Measurements from ENCODE around the gene SRL. TPM values are rescaled to one million over a fixed set of nuclear protein-coding genes. Genes with fewer than 3 reads are reported as not detected.

The SRL gene
- total and polyA plus RNA-seq, 2 experiments from 2014 or later: 1.1 TPM; not detected in 1

DNA sequence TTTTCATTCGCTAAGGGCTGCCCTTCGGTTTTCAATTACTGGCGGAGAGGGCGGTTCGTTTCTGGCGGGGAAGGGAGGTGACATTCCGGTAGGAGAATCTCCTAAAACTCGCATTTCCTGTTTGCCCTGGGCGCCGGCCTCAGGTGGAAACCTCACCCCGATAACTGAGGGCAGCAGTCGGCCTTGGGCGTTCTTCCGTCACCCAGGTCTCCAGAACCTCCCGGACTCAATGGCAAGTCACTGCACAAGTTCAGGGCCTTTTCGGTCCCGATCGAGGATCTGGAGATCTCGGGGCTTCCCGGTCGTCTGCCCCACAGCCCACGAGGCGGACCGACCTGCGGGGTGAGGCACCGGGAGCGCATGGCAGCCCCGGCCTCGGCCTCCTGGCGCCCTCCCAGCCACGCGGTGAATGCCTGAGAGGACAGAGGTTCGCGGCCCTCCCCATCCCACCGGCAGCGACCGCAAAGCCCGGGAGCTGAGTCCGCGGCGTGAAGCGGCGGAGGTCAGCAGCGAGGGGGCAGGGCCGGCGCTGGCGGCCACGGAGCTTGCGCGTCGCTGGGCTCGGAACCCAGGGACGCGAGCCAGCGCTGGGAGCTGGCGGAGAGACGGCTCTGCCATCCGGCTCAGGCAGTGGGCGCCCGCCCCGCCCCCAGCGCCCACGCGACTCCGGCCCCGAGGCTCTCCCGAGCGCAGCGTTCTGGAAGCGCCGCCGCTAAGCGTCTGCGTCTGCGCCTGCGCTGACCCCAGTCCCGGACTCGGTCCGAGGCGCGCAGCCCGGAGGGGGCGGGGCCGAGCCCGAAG is 58.4 kb downstream of the SRL start:
- peak overlapping the region; percentile 36 for H3K4me3 ChIP-seq
- peak overlapping the region; percentile 78 for H2AFZ ChIP-seq
- H3K27me3 ChIP-seq: no peaks in the 10 kb centered on the region
- H4K20me1 ChIP-seq (ENCODE audit: insufficient read depth, poor library complexity, severe bottlenecking): no peaks in the 10 kb centered on the region
- no peaks in the 10 kb centered on the region for H3K9me3 ChIP-seq (ENCODE audit: low read depth)
- no peaks in the 10 kb centered on the region for H3K79me2 ChIP-seq
- peak overlapping the region; percentile 97 for H3K27ac ChIP-seq
- TF ChIP-seq, protein P1, sequence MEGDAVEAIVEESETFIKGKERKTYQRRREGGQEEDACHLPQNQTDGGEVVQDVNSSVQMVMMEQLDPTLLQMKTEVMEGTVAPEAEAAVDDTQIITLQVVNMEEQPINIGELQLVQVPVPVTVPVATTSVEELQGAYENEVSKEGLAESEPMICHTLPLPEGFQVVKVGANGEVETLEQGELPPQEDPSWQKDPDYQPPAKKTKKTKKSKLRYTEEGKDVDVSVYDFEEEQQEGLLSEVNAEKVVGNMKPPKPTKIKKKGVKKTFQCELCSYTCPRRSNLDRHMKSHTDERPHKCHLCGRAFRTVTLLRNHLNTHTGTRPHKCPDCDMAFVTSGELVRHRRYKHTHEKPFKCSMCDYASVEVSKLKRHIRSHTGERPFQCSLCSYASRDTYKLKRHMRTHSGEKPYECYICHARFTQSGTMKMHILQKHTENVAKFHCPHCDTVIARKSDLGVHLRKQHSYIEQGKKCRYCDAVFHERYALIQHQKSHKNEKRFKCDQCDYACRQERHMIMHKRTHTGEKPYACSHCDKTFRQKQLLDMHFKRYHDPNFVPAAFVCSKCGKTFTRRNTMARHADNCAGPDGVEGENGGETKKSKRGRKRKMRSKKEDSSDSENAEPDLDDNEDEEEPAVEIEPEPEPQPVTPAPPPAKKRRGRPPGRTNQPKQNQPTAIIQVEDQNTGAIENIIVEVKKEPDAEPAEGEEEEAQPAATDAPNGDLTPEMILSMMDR (IDR thresholded peaks at IDR 0.05; ENCODE audit: poor library complexity): no peak
- TF ChIP-seq EZH2 (IDR thresholded peaks at IDR 0.05; ENCODE audit: borderline replicate concordance) (no peak), EZH2phosphoT487 (IDR thresholded peaks at IDR 0.05; ENCODE audit: low read depth, severe bottlenecking, unreplicated experiment) (no peak)
- H3K4me1 ChIP-seq (ENCODE audit: insufficient read depth): peaks cover 5% of the 10 kb centered on the region
- peak overlapping the region; percentile 98 for H3K4me2 ChIP-seq
- 2% methylated on average over 64 of the region's 85 CpGs for WGBS (ENCODE audit: low lambda C conversion rate, missing lambda C conversion rate)
- DNase-seq (ENCODE audit: low spot score): peak; percentile 99
- no peaks in the 10 kb centered on the region for H3K9me2 ChIP-seq (replicated peaks; ENCODE audit: insufficient read depth)
- H3K36me3 ChIP-seq (replicated peaks; ENCODE audit: insufficient read depth, low read depth): no peaks in the 10 kb centered on the region

DNA sequence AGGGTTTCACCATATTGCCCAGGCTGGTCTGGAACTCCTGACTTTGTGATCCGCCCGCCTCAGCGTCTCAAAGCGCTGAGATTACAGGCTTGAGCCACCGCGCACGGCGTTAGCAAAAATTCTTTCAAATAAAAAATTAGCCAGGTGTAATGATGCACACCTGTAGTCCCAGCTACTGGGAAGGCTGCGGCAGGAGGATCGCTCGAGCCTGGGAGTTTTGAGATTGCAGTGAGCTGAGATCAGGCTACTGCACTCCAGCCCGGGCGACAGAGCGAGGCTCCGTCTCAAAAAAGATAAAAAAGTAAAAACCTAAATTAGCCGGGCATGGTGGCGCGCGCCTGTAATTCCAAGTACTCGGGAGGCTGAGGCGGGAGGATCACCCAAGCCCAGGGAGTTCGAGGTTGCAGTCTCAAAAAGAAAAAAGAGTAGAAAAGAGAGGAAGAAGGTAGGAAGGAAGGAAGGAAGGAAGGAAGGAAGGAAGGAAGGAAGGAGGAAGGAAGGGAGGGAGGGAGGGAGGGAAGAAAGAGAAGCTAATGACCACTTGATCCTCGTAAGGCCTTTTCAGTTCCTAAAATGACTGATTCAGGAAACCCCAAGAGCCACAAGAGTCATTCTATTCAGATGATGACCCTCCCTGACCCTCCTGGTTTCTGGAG is 59.2 kb downstream of the SRL start:
- H3K79me2 ChIP-seq: no peaks in the 10 kb centered on the region
- no peaks in the 10 kb centered on the region for H3K9me2 ChIP-seq (replicated peaks; ENCODE audit: insufficient read depth)
- no peaks in the 10 kb centered on the region for H3K27me3 ChIP-seq
- no peaks in the 10 kb centered on the region for H3K9me3 ChIP-seq (ENCODE audit: low read depth)
- WGBS (ENCODE audit: low lambda C conversion rate, missing lambda C conversion rate): 97% methylated on average over 22 of the region's 23 CpGs
- DNase-seq (ENCODE audit: low spot score): no peak
- TF ChIP-seq EZH2 (IDR thresholded peaks at IDR 0.05; ENCODE audit: borderline replicate concordance) (no peak), EZH2phosphoT487 (IDR thresholded peaks at IDR 0.05; ENCODE audit: low read depth, severe bottlenecking, unreplicated experiment) (no peak)
- TF ChIP-seq, protein P1 (IDR thresholded peaks at IDR 0.05; ENCODE audit: poor library complexity): no peak
- H4K20me1 ChIP-seq (ENCODE audit: insufficient read depth, poor library complexity, severe bottlenecking): no peaks in the 10 kb centered on the region
- peak overlapping the region; percentile 78 for H2AFZ ChIP-seq
- peak overlapping the region; percentile 97 for H3K27ac ChIP-seq
- H3K4me3 ChIP-seq: peak overlapping the region; percentile 36
- H3K4me2 ChIP-seq: peak overlapping the region; percentile 98
- peaks cover 5% of the 10 kb centered on the region for H3K4me1 ChIP-seq (ENCODE audit: insufficient read depth)
- no peaks in the 10 kb centered on the region for H3K36me3 ChIP-seq (replicated peaks; ENCODE audit: insufficient read depth, low read depth)

DNA sequence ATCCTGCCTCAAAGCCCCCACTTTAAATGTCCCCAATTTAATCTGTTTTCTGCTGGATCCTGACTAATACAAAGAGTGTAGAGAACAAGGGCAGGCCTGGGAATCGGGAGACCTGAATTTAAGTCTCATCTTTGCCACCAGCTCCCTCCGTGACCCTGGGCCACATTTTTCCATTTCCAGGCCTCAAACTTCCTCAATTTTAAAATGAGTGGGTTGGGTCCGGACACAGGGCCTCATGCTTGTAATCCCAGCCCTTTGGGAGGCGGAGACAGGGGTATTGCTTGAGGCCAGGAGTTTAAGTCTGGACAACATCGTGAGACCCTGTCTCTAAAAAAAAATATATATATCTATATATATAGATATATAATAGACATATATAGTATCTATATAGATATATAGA is 61.4 kb downstream of the SRL start:
- WGBS (ENCODE audit: low lambda C conversion rate, missing lambda C conversion rate): 94% methylated on average over 5 of the region's 5 CpGs
- no peak for TF ChIP-seq EZH2phosphoT487 (IDR thresholded peaks at IDR 0.05; ENCODE audit: low read depth, severe bottlenecking, unreplicated experiment)
- no peak for TF ChIP-seq EZH2 (IDR thresholded peaks at IDR 0.05; ENCODE audit: borderline replicate concordance)
- TF ChIP-seq, protein P1 (IDR thresholded peaks at IDR 0.05; ENCODE audit: poor library complexity): no peak
- H3K27ac ChIP-seq: no peak overlapping the region
- H3K79me2 ChIP-seq: no peaks in the 10 kb centered on the region
- no peak overlapping the region for H2AFZ ChIP-seq
- H3K4me3 ChIP-seq: no peak overlapping the region
- DNase-seq (ENCODE audit: low spot score): no peak
- H3K36me3 ChIP-seq (replicated peaks; ENCODE audit: insufficient read depth, low read depth): no peaks in the 10 kb centered on the region
- H3K4me1 ChIP-seq (ENCODE audit: insufficient read depth): peaks cover 5% of the 10 kb centered on the region
- no peaks in the 10 kb centered on the region for H4K20me1 ChIP-seq (ENCODE audit: insufficient read depth, poor library complexity, severe bottlenecking)
- H3K9me2 ChIP-seq (replicated peaks; ENCODE audit: insufficient read depth): no peaks in the 10 kb centered on the region
- H3K27me3 ChIP-seq: no peaks in the 10 kb centered on the region
- H3K9me3 ChIP-seq (ENCODE audit: low read depth): no peaks in the 10 kb centered on the region
- H3K4me2 ChIP-seq: no peak overlapping the region

Measured in hepatocyte (in vitro differentiated cells).